Measurements from ENCODE around the gene F12. TPM values are rescaled to one million over a fixed set of nuclear protein-coding genes. Genes with fewer than 3 reads are reported as not detected.

The F12 gene
- total RNA-seq, 1 donor from 2014 or later: not detected

DNA sequence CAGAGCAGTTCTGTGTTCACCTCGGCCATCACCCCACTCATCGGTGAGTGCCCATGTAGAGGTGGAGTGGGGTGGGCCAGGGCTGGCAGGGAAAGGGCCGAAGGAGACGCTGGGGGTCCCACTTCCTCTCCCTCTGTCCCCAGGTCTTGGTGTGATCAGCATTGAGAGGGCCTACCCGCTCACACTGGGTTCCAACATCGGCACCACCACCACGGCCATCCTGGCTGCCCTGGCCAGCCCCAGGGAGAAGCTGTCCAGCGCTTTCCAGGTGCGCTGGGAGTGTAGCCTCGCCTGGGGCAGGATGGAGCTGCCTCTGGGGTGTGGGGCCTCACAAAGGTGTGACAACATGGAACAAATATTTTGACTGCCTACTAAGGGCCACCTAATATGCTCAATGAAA lies 12.6 kb downstream of the F12 start:
- ATAC-seq (no peak), DNase-seq (no peak)
- intact Hi-C loops (cut with micrococcal nuclease): no loop called here

DNA sequence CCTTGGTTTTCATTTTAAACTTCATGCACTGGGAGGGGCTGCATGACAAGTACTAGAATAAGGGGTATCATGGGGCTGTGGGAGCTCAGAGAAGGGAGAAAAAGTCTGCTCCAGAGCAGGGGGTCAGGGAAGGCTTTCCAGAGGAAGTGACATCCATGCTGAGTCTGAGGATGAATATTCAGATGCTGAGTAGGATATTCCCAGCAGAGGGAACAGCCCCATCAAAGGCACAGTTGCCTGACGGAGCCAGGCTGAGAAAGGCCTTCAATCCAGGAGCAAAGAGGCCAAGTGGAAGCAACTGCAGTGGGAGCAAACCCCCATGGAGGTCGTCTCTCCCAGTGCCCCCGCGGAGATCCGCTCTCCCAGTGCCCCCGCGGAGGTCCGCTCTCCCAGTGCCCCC lies 13.3 kb downstream of the F12 start:
- no peak for DNase-seq
- intact Hi-C loops (cut with micrococcal nuclease): no loop called here
- no peak for ATAC-seq

GRCh38 chr5:177393990-177394389 lies 15.4 kb downstream of the F12 start:
- DNase-seq: no peak
- intact Hi-C loops (cut with micrococcal nuclease): loop anchor here (5.0 kb wide), 1 partner anchor 58 kb away; no protein-coding TSS in a partner anchor
- no peak for ATAC-seq

DNA sequence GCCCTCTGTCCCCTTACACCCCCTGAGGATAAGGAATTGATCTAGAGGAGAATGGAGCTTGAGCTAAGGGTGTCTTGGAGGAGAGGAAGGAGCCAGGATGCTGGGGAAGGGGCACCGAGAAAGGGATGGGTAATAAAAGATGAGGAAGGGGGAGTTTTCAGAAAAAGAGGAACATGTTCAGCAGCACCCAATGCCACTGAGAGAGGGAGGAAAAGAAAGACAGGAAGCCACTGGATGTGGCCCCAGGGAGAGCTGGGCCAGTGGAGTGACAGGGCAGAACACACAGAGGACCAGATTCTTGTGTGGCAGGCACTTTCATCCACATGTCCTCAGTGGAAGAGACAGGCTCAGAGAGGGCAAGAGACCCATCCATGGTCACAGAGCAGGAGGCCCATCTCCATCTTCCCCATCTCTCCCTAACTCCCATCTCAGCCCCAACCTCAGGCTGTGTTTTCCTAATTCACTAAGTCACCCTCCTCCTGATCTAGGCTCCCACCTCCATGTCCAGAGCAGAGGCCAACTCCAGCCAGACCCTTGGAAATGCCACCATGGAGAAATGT lies 16.1 kb downstream of the F12 start:
- intact Hi-C loops (cut with micrococcal nuclease): loop anchor here (5.0 kb wide), 1 partner anchor 59 kb away; no protein-coding TSS in a partner anchor
- ATAC-seq (no peak), DNase-seq (no peak)

DNA sequence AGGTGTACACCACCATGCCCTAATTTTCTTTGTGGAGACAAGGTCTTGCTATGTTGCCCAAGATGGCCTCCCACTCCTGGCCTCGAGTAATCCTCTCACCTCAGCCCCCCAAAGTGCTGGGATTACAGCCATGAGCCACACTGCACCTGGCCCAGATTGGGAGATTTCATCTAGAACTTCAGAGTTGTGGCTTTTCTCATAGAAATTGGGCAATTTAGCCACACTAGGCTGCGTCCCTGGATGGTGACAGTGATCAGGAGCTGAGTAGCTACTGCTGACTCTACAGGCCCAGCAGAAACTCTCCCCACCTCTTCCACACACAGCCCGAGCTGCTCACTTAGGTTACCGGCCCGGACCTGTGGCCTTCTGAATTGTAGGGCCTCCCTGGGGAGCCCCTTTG lies 16.6 kb downstream of the F12 start:
- DNase-seq (no peak), ATAC-seq (no peak)
- intact Hi-C loops (cut with micrococcal nuclease): loop anchor here (5.0 kb wide), 1 partner anchor 60 kb away; no protein-coding TSS in a partner anchor

GRCh38 chr5:177390363-177391300 lies 18.7 kb downstream of the F12 start:
- peak; percentile 87 for ATAC-seq
- DNase-seq: peak; percentile 80
- intact Hi-C loops (cut with micrococcal nuclease): loop anchor here (5.0 kb wide), 1 partner anchor 62 kb away; no protein-coding TSS in a partner anchor

GRCh38 chr5:177389241-177390169 lies 19.9 kb downstream of the F12 start:
- intact Hi-C loops (cut with micrococcal nuclease): loop anchor here (5.0 kb wide), 2 partner anchors 63 to 113 kb away; no protein-coding TSS in a partner anchor
- peak; percentile 42 for ATAC-seq
- DNase-seq: peak; percentile 38

DNA sequence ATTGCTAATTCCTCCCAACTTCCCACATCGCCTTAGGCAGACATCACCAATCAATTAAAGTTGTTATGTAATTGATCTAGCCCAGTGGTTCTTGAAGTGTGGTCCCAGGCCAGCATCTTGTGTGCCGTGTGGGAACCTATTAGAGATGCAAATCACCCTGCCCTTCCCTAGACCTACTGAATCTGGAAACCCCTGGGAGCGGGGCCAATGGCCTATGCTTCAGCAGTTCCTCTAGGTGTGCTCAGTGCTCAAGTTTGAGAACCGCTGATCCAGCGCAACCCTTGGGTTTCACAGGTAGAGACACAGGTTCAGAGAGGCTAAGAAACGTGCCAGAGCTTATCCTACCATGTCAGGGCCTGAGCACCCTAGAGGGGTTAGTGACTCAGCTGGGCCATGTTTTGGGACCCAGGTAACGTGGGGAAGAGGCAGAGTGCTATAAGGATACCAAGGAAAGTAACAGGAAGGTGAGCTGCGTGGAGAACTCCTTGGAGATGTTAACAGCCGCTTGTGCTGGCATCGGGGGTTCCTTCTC lies 20.8 kb downstream of the F12 start:
- ATAC-seq (no peak), DNase-seq (no peak)
- intact Hi-C loops (cut with micrococcal nuclease): loop anchor here (5.0 kb wide), 1 partner anchor 114 kb away; no protein-coding TSS in a partner anchor

DNA sequence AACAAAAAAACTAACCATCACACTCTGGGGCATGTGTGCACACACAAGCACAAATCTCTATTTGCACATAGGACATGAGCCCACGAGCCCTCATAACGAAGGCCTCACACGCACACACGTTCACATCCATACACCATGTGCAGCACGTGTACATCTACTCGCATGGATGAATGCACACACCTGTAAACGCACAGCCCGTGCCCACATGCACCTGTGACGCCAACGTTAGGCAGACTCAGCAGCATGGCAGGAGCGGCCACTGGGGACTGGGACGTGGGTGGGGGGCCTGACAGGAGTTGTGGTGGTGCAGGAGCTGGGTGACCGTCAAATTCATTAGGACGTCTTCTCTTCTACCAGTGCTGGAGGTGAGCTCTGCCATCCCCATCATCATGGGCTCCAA lies 22.0 kb downstream of the F12 start:
- no peak for ATAC-seq
- intact Hi-C loops (cut with micrococcal nuclease): loop anchor here (5.0 kb wide), 1 partner anchor 115 kb away; no protein-coding TSS in a partner anchor
- DNase-seq: no peak

DNA sequence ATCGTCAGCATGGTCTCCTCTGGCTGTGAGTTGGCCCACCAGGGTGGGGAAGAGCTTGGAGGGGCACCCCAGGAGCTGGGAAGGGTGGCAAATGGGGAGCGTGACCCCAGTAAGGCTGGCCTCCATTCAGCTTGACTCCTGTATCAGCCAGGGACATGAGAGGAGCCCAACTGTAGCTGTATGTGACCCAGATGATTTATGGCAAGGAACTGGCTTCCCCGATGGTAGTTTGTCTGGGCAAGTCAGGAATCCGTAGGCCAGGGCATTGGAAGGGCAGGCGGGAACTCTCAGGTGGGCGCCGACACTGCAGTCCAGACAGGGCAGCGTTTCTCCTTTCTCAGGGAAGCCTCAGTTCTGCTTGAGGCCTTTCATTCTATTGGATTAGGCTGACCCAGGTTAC lies 22.8 kb downstream of the F12 start:
- no peak for DNase-seq
- ATAC-seq: no peak
- intact Hi-C loops (cut with micrococcal nuclease): loop anchor here (5.0 kb wide), 1 partner anchor 116 kb away; no protein-coding TSS in a partner anchor

GRCh38 chr5:177385720-177386119 lies 23.6 kb downstream of the F12 start:
- intact Hi-C loops (cut with micrococcal nuclease): loop anchor here (5.0 kb wide), 1 partner anchor 117 kb away; no protein-coding TSS in a partner anchor
- no peak for ATAC-seq
- DNase-seq: no peak

GRCh38 chr5:177384134-177384533 lies 25.2 kb downstream of the F12 start, which contains the start of gene SLC34A1:
TSS of gene SLC34A1 (plus strand) at chr5:177384434. CDS start at chr5:177385742, 1,308 bp downstream.
- ATAC-seq: no peak
- intact Hi-C loops (cut with micrococcal nuclease): no loop called here
- DNase-seq: no peak

GRCh38 chr5:177383181-177383580 lies 26.2 kb downstream of the F12 start:
- DNase-seq (no peak), ATAC-seq (no peak)
- intact Hi-C loops (cut with micrococcal nuclease): no loop called here

DNA sequence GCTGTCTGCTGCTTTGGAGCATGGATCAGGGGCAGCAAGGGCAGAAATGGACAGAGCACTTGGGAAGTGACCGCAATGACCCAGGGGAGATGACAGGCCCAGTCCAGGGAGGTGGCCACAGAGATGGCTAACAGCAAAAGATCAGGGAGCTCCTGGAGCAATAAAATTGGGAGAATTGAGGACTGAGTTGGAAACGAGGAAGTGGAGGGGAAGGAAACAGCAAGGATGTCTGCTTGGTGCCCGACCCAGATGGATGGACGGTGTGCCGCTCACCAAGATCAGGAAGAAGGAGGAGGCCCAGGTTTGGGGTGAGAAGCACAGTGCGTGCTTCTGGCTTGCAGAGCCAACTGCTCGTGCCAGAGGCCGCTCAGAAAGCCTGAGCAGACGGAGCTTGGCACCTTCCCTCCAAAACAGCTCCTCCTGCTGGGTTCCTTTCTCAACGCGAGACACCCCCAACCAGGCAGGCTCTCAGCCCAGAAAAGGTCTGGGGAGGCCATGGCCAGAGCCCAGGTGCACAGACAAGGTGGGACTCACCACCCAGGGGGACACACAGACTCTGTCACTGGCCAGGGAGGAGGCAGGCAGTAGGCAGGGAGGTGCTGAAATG lies 26.8 kb downstream of the F12 start:
- intact Hi-C loops (cut with micrococcal nuclease): no loop called here
- peak; percentile 84 for ATAC-seq
- DNase-seq: peak; percentile 53

GRCh38 chr5:177380805-177381126 lies 28.6 kb downstream of the F12 start:
- intact Hi-C loops (cut with micrococcal nuclease): no loop called here
- no peak for DNase-seq
- no peak for ATAC-seq

- intact Hi-C loops (cut with micrococcal nuclease): loop anchor here (10.0 kb wide), 1 partner anchor 54 kb away; no protein-coding TSS in a partner anchor
- ATAC-seq: no peak
- DNase-seq: no peak
Measured at GRCh38 chr5:177378884-177379883, 30.2 kb downstream of the F12 start.

All from left ventricle myocardium superior (tissue), 1 donor.